ENCODE data around the gene CCDC17. TPM values are rescaled to one million over a fixed set of nuclear protein-coding genes. Genes with fewer than 3 reads are reported as not detected.
A peak's percentile ranks its signal among the peaks of the same experiment; 100 is the strongest.

CCDC17 gene
- total RNA-seq, 1 donor from 2014 or later = 6.1 TPM

GRCh38 chr1:45654540-45655280, 30.9 kb upstream of the CCDC17 start:
- Mint-ChIP-seq H3K36me3 (ENCODE audit: insufficient read depth) (peaks cover 42% of the 10 kb centered on the region), H3K4me1 (ENCODE audit: low read depth) (peaks cover 19% of the 10 kb centered on the region), H3K4me3 (ENCODE audit: low read depth) (no peak overlapping the region), H3K27me3 (no peaks in the 10 kb centered on the region), H3K27ac (no peak overlapping the region), H3K9me3 (ENCODE audit: low read depth) (no peaks in the 10 kb centered on the region)
- TF ChIP-seq, protein P1, sequence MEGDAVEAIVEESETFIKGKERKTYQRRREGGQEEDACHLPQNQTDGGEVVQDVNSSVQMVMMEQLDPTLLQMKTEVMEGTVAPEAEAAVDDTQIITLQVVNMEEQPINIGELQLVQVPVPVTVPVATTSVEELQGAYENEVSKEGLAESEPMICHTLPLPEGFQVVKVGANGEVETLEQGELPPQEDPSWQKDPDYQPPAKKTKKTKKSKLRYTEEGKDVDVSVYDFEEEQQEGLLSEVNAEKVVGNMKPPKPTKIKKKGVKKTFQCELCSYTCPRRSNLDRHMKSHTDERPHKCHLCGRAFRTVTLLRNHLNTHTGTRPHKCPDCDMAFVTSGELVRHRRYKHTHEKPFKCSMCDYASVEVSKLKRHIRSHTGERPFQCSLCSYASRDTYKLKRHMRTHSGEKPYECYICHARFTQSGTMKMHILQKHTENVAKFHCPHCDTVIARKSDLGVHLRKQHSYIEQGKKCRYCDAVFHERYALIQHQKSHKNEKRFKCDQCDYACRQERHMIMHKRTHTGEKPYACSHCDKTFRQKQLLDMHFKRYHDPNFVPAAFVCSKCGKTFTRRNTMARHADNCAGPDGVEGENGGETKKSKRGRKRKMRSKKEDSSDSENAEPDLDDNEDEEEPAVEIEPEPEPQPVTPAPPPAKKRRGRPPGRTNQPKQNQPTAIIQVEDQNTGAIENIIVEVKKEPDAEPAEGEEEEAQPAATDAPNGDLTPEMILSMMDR (IDR thresholded peaks at IDR 0.05; ENCODE audit: unreplicated experiment) = no peak
- DNase-seq (ENCODE audit: low spot score, unreplicated experiment) = no peak

- no peak for DNase-seq (ENCODE audit: low spot score, unreplicated experiment)
- TF ChIP-seq, protein P1 (IDR thresholded peaks at IDR 0.05; ENCODE audit: unreplicated experiment) = no peak
- Mint-ChIP-seq H3K4me3 (ENCODE audit: low read depth) (no peak overlapping the region), H3K27me3 (no peaks in the 10 kb centered on the region), H3K4me1 (ENCODE audit: low read depth) (peaks cover 13% of the 10 kb centered on the region), H3K9me3 (ENCODE audit: low read depth) (no peaks in the 10 kb centered on the region), H3K27ac (peak overlapping the region; percentile 64), H3K36me3 (ENCODE audit: insufficient read depth) (peaks cover 34% of the 10 kb centered on the region)
Measured at GRCh38 chr1:45647248-45648021, 23.6 kb upstream of the CCDC17 start.

GRCh38 chr1:45644661-45645060, 20.8 kb upstream of the CCDC17 start:
- Mint-ChIP-seq H3K36me3 (ENCODE audit: insufficient read depth) (peaks cover 33% of the 10 kb centered on the region), H3K9me3 (ENCODE audit: low read depth) (no peaks in the 10 kb centered on the region), H3K27me3 (no peaks in the 10 kb centered on the region), H3K4me1 (ENCODE audit: low read depth) (peaks cover 13% of the 10 kb centered on the region), H3K27ac (no peak overlapping the region), H3K4me3 (ENCODE audit: low read depth) (no peak overlapping the region)
- TF ChIP-seq, protein P1 (IDR thresholded peaks at IDR 0.05; ENCODE audit: unreplicated experiment) = no peak
- no peak for DNase-seq (ENCODE audit: low spot score, unreplicated experiment)

- H3K27ac Mint-ChIP-seq = no peak overlapping the region
- peaks cover 29% of the 10 kb centered on the region for H3K36me3 Mint-ChIP-seq (ENCODE audit: insufficient read depth)
- TF ChIP-seq, protein P1 (IDR thresholded peaks at IDR 0.05; ENCODE audit: unreplicated experiment) = peak; percentile 27
- H3K9me3 Mint-ChIP-seq (ENCODE audit: low read depth) = no peaks in the 10 kb centered on the region
- peaks cover 13% of the 10 kb centered on the region for H3K4me1 Mint-ChIP-seq (ENCODE audit: low read depth)
- no peaks in the 10 kb centered on the region for H3K27me3 Mint-ChIP-seq
- H3K4me3 Mint-ChIP-seq (ENCODE audit: low read depth) = no peak overlapping the region
- no peak for DNase-seq (ENCODE audit: low spot score, unreplicated experiment)
Measured at GRCh38 chr1:45643978-45644377, 20.1 kb upstream of the CCDC17 start.

DNA sequence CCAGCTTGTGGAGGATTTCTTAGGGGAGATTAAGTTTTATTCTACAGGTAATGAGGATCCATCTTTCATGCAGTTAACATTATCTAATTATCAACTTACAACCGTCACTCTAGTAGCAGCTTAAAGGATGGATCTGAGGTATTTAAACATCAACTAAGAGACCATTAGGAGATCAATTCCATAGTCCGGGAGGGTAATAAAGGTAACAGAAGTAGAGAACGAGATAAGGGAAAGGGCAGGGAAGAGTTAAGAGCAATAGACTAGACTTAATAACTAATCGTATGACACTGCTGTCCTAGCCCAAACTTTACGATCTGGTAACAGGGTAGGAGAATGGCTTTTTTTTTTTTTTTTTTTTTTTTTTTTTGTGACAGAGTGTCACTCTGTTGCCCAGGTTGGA, 19.5 kb upstream of the CCDC17 start:
- no peak for DNase-seq (ENCODE audit: low spot score, unreplicated experiment)
- Mint-ChIP-seq H3K36me3 (ENCODE audit: insufficient read depth) (peaks cover 28% of the 10 kb centered on the region), H3K27me3 (no peaks in the 10 kb centered on the region), H3K9me3 (ENCODE audit: low read depth) (no peaks in the 10 kb centered on the region), H3K4me3 (ENCODE audit: low read depth) (no peak overlapping the region), H3K27ac (peak overlapping the region; percentile 22), H3K4me1 (ENCODE audit: low read depth) (peaks cover 13% of the 10 kb centered on the region)
- TF ChIP-seq, protein P1 (IDR thresholded peaks at IDR 0.05; ENCODE audit: unreplicated experiment) = no peak
